Ectodermal cell (in vitro differentiated cells): ENCODE results near the gene STKLD1.

Experiments
- H3K27ac ChIP-seq: 2 replicates; pipeline ENCODE4 v1.7.0; 2013; ENCODE audit warnings: mild to moderate bottlenecking, low read depth, low read length; ENCODE audit not compliant: insufficient read depth, poor library complexity, severe bottlenecking
- H3K27me3 ChIP-seq: 2 replicates; pipeline ENCODE4 v1.7.0; 2013; ENCODE audit warnings: mild to moderate bottlenecking, low read length; ENCODE audit not compliant: insufficient read depth, control insufficient read depth, poor library complexity, severe bottlenecking
- H3K36me3 ChIP-seq: one replicate; pipeline ENCODE4 v1.7.0; 2013; ENCODE audit warnings: low read length; ENCODE audit not compliant: control insufficient read depth, insufficient read depth
- H3K4me1 ChIP-seq: one replicate; pipeline ENCODE4 v1.7.0; 2013; ENCODE audit warnings: low read length; ENCODE audit not compliant: control insufficient read depth, insufficient read depth
- H3K4me3 ChIP-seq: 2 replicates; pipeline ENCODE4 v1.7.0; 2013; ENCODE audit warnings: low read depth, low read length, control low read depth; ENCODE audit not compliant: insufficient read depth
- H3K9me3 ChIP-seq: 2 replicates; pipeline ENCODE4 v1.7.0; 2013; ENCODE audit warnings: mild to moderate bottlenecking, low read length, moderate library complexity; ENCODE audit not compliant: control insufficient read depth
- WGBS, 2 experiments: methylation state at CpG; one replicate each; pipeline ENCODE4 v1.1.7; 2013; ENCODE audit warnings: missing lambda C conversion rate in 2 of 2; 5-methylcytosine and 5-hydroxymethylcytosine counted together

STKLD1 gene

GRCh38 chr9:133362359-133363044 is 13.7 kb upstream of the STKLD1 start:
- no peak overlapping the region for H3K27ac ChIP-seq
- peaks cover 3% of the 10 kb centered on the region for H3K4me1 ChIP-seq
- peaks cover 47% of the 10 kb centered on the region for H3K36me3 ChIP-seq
- no peak overlapping the region for H3K4me3 ChIP-seq
- no peaks in the 10 kb centered on the region for H3K9me3 ChIP-seq
- no peaks in the 10 kb centered on the region for H3K27me3 ChIP-seq
- 96% methylated on average over 15 of the region's 15 CpGs for WGBS, 2 experiments

- Histone ChIP-seq H3K27ac (no peak overlapping the region), H3K36me3 (peaks cover 39% of the 10 kb centered on the region), H3K4me1 (no peaks in the 10 kb centered on the region), H3K27me3 (no peaks in the 10 kb centered on the region), H3K9me3 (no peaks in the 10 kb centered on the region), H3K4me3 (no peak overlapping the region)
- 96 to 98% methylated on average over 11 of the region's 11 CpGs for WGBS, 2 experiments
Measured at GRCh38 chr9:133366435-133366834, 9.7 kb upstream of the STKLD1 start.

GRCh38 chr9:133367221-133367620 is 8.9 kb upstream of the STKLD1 start:
- no peaks in the 10 kb centered on the region for H3K4me1 ChIP-seq
- no peak overlapping the region for H3K27ac ChIP-seq
- H3K36me3 ChIP-seq: peaks cover 32% of the 10 kb centered on the region
- 94 to 96% methylated on average over 22 of the region's 22 CpGs for WGBS, 2 experiments
- no peaks in the 10 kb centered on the region for H3K9me3 ChIP-seq
- H3K4me3 ChIP-seq: no peak overlapping the region
- H3K27me3 ChIP-seq: no peaks in the 10 kb centered on the region

GRCh38 chr9:133367778-133368177 is 8.4 kb upstream of the STKLD1 start:
- WGBS, 2 experiments: 91 to 94% methylated on average over 10 of the region's 10 CpGs
- H3K4me3 ChIP-seq: no peak overlapping the region
- peaks cover 28% of the 10 kb centered on the region for H3K36me3 ChIP-seq
- H3K27ac ChIP-seq: no peak overlapping the region
- no peaks in the 10 kb centered on the region for H3K9me3 ChIP-seq
- no peaks in the 10 kb centered on the region for H3K27me3 ChIP-seq
- no peaks in the 10 kb centered on the region for H3K4me1 ChIP-seq

DNA sequence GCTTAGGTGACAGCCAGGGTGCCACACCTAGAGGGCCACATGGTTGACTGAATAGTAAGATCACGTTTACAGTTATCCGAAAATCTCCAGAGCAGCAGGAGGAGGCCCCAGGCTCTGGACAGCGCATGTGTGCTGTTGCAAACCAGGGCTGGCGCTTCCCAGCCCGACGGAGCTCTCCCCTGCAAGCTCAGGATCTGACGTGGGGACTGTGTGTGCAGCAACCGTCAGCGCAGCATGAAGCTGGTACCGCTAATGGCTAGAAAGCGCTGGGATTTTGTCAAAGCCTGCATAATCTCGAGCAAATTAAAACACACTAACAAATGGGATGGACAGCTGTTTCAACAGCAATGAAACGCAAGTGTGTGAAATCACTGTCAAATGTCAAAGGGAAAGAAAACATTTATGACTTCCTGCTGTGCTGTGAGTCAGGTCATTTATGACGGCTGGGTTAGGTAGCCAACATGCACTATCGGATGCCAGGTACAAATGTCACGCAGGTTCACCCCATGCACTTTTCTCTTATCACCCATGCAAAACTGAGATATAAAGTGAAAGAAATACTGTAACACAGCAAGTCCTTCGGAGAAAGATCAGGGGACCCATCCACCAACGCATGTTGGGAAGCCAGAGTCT is 7.8 kb upstream of the STKLD1 start:
- WGBS, 2 experiments: 95 to 97% methylated on average over 18 of the region's 18 CpGs
- H3K27ac ChIP-seq: no peak overlapping the region
- H3K4me1 ChIP-seq: no peaks in the 10 kb centered on the region
- peaks cover 26% of the 10 kb centered on the region for H3K36me3 ChIP-seq
- no peak overlapping the region for H3K4me3 ChIP-seq
- no peaks in the 10 kb centered on the region for H3K27me3 ChIP-seq
- H3K9me3 ChIP-seq: no peaks in the 10 kb centered on the region

DNA sequence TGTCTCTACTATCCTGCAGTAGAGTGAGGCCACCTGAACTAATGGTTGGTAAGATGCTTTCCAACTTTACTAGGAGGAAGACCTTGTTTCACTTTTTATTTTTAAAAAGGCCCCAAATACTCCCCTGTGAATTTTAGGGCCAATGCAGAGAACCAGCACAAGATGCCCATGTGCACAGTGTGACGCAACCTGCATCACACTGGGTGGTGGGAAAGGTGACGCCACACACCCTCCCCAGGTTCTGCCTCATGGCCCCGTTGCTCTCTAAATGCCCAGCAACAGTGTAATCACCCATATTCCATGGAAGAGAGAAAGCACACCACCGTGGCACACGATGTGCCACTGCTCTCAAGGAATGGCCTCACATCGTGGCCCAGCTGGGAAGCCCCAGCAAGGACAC is 6.7 kb upstream of the STKLD1 start:
- no peaks in the 10 kb centered on the region for H3K27me3 ChIP-seq
- H3K4me1 ChIP-seq: no peaks in the 10 kb centered on the region
- no peaks in the 10 kb centered on the region for H3K9me3 ChIP-seq
- 86 to 88% methylated on average over 6 of the region's 6 CpGs for WGBS, 2 experiments
- H3K36me3 ChIP-seq: peaks cover 24% of the 10 kb centered on the region
- H3K4me3 ChIP-seq: no peak overlapping the region
- no peak overlapping the region for H3K27ac ChIP-seq

- Histone ChIP-seq H3K27ac (no peak overlapping the region), H3K9me3 (no peaks in the 10 kb centered on the region), H3K4me1 (no peaks in the 10 kb centered on the region), H3K27me3 (no peaks in the 10 kb centered on the region), H3K4me3 (no peak overlapping the region), H3K36me3 (peaks cover 24% of the 10 kb centered on the region)
- WGBS, 2 experiments: 95 to 96% methylated on average over 7 of the region's 7 CpGs
Measured at GRCh38 chr9:133369933-133370332, 6.2 kb upstream of the STKLD1 start.

- Histone ChIP-seq H3K4me3 (no peak overlapping the region), H3K9me3 (no peaks in the 10 kb centered on the region), H3K27me3 (no peaks in the 10 kb centered on the region), H3K4me1 (no peaks in the 10 kb centered on the region), H3K36me3 (peaks cover 20% of the 10 kb centered on the region), H3K27ac (no peak overlapping the region)
- WGBS, 2 experiments: 94 to 95% methylated on average over 9 of the region's 9 CpGs
Measured at GRCh38 chr9:133370685-133371084, 5.5 kb upstream of the STKLD1 start.

DNA sequence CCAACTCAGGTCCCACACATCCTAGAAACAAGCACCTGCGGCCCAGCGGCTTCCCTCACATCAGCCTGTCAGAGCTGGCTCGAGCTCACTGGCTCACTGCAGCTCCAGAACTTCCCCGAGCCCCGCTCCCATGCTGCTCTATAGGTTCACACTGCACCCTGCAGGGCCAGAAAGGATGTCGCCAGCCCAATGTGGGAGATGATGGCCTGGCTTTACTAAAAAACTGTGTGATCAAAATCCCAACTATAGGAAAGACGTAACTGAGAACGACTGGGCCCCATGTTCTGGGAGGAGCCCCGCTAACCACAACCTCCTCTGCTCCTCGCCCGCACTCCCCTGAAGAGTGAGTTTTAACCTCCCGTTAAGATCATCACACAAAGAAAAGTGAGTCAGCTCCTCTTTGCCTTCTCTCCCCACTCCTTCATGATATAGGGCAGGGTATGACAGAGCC is 4.9 kb upstream of the STKLD1 start:
- H3K4me3 ChIP-seq: no peak overlapping the region
- H3K9me3 ChIP-seq: no peaks in the 10 kb centered on the region
- WGBS, 2 experiments: 86 to 89% methylated on average over 12 of the region's 12 CpGs
- H3K27me3 ChIP-seq: no peaks in the 10 kb centered on the region
- no peak overlapping the region for H3K27ac ChIP-seq
- no peaks in the 10 kb centered on the region for H3K4me1 ChIP-seq
- peaks cover 15% of the 10 kb centered on the region for H3K36me3 ChIP-seq

- 93 to 94% methylated on average over 7 of the region's 7 CpGs for WGBS, 2 experiments
- Histone ChIP-seq H3K4me1 (no peaks in the 10 kb centered on the region), H3K27me3 (no peaks in the 10 kb centered on the region), H3K9me3 (no peaks in the 10 kb centered on the region), H3K27ac (no peak overlapping the region), H3K36me3 (peaks cover 7% of the 10 kb centered on the region), H3K4me3 (no peak overlapping the region)
Measured at GRCh38 chr9:133372144-133372543, 4.0 kb upstream of the STKLD1 start.
